Stimulated activated CD4-positive, alpha-beta T cell treated with anti-CD3 and anti-CD28 coated beads, Interleukin-15, amount 100 ng/mL, for 1 hour (primary cell): ENCODE results near the gene BCKDHB.
"Not testable (repeated sequence)": the region's sequence is repeated elsewhere in the genome, so short reads cannot be mapped to it uniquely, and the experiment has no call there.

Source experiments
- DNase-seq, 2 donors: peaks; one replicate each; pipeline ENCODE4 v3.0.0-alpha.2; 2020; ENCODE audit warnings: low read depth in 1 of 2, low spot score in 1 of 2

BCKDHB gene

DNA sequence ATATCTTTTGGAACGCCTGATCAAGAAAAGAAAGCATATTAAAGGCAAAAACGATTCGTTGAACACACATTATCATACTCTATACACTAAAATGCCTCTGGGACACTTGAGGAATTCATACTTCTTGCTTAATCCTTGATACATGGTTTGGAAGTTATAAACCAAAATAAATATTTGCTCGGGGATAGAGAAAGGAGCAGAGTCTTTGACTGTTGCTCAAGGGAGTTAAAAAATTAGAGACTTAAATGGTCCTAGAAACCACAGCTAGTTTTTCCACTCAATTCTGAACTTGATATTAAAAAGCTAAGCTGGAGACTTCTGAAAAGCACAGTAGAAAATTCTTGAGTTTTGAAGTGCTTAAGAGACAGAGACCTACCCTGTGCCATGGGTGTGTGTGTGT lies 98.9 kb downstream of the BCKDHB start:
- DNase-seq, result no peak

DNA sequence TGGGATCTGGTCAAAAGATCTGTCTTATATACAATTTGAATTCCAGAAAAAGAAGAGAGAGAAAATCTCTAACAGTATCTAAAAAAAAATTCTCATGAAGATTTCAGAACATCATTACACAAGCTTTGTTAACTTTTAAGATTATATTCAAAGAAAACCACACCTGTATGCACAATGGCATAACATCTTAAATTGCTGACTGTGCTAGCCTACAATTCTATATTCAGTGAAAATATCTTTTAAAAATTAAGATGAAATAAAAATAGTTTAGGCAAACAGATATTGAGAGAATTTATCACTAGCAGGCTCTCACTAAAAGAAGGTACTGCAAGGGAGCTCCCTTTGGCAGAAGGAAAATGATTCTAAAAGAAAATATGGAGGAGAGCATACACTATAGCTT lies 100.3 kb downstream of the BCKDHB start:
- no peak for DNase-seq

DNA sequence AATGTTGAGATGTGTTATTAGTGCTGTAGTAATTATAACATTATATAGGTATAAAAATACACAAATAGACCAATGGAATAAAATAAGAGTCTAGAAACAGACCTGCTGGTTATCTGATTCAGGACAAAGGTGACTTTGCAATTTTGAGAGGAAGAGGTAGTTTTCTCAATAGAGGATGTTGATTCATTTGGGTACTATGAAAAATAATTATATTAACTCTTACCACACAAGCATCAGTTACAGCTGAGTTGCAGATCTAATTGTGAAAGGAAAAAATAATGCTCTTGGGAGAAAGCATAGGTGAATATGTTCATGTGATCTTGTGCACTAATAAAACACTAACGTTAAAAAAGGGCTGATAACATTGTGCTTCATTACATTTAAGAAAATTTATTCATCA lies 103.0 kb downstream of the BCKDHB start:
- DNase-seq, result no peak

DNA sequence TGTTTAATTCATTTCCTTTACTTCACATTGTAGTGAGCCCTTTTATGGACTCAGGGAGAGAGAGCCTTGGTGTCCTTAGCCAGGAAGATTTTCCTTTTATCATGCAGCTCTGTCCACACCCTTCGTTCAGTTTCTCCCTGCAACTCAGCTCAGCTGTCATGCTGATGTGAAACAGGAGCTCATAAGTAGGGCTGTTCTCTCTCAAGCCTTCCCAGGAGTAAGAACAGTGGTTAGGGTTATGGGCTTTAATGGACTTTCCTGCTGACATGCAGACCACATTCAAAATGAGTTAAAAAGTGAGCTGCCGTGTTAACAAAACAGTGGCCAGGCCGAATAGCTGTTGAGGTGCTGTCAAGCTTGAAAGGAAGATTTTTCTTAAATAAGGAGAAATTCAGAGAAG lies 104.1 kb downstream of the BCKDHB start:
- DNase-seq, result no peak

DNA sequence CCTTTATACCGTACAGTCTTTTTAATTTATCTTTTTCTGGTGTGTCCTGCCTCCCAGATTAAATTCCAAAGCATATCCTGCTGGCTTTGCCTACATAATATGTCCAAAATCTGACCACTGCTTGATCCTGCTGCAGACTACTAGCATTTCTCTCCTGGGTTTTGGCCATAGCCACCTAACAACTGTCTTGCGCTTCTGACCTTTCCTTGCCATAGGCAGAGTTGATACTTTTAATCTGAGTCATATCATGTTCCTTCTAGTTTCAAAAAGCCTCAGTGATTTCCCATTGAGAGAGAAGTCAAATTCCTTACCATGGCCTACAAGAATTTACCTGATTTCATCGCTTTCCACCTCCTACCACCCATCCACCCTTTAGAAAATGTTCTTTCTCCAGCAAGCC lies 104.8 kb downstream of the BCKDHB start:
- no peak for DNase-seq

DNA sequence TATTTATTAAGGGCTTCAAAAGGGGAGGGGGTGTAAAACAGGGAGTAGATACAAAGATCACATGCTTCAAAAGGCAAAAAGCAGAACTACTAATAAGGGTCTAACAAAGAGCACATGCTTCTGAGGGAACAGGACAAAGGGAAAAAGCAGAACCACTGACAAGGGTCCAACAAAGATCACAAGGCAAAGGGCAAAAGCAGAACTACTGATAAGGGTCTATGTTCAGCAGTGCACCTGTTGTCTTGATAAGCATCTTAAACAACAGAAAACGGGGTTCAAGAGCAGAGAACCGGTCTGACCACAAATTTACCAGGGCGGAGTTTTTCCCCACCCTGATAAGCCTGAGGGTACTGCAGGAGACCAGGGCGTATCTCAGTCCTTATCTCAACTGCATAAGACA lies 105.4 kb downstream of the BCKDHB start:
- not testable (repeated sequence) for DNase-seq

DNA sequence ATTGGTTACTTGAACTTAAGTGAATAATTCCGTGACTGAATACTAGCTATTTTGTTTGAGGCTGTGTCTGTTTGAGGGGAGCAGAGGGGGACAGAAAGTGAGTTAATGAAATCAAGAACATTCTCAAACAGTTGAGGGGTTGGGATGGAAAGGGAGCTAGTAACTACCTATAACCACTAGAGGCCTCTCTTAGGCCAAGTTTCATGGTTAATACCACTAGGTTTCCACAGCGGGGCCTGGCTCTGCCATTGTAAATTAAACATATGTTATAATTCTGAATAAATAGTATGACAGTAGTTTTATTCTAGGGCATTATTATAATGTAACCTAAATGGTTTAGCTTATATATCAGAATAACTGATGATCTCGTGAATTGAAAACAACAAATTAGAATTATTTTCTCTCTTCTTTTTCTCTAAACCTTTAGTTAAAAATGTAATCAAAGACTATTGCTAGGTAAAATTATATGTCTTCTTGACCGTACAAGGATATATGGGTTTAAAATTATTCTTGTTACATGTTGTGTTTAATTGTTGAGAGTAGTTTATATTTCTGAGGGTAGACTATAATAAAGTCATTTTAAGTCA lies 108.1 kb downstream of the BCKDHB start:
- DNase-seq, result no peak

DNA sequence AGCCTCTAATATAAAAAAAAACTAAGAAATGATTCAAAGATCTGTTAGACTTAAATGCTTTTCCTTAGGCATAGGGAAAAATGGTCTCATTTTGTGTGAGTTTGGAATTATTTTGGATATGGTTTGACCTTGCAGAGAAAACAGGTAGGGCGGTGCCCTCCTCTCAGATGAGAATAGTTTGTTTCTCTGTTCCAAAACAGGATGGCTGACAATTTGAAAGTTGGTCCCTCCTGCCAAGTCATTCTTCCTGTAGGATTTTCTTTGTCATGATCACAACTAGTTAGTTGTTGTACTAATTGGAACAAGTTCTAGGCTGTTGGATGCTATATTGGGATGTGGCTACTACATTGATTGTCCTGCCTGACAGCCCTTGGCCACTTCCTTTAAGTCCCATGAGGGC lies 108.6 kb downstream of the BCKDHB start:
- no peak for DNase-seq

DNA sequence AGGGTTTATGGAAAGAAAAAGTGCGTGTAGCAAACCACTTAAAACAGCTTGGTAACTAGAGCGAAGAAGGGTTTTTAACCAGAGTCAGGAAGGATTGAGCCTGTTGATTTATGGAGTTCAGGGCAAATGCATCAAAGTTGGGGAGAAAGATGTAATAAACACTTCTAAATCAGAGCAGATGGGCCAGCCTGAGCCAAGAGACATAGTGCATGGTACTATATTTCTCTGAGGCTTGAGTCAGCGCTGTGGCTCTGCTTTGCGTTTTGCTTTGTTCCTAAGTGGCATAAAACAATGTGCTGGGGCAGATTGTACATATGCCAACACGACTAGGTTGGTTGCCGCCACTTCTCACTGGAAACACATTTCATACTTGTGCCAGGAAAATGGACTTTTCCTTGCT lies 111.3 kb downstream of the BCKDHB start:
- DNase-seq, result no peak

DNA sequence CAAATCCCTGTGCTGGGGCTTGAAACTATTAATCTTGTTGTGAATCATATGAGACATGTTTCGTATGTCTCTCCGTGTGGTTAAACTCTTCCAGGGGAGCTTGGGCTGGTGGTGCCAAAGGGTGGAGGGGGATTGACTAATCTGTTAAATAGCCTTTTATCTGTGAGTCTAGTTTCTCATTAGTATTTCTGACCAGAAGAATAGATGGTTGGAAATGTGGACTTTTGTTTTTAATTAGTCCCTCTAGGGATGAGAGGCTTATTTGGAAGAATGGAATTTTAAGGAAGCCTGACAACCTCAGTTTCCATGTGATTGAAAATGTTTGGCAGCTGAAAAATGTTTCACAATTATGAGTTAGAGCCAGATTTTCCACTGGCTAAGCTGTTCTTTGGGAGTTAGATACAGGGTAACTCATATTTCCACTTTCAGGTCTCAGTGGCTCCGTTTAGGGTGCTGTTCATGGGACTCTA lies 117.3 kb downstream of the BCKDHB start:
- no peak for DNase-seq

DNA sequence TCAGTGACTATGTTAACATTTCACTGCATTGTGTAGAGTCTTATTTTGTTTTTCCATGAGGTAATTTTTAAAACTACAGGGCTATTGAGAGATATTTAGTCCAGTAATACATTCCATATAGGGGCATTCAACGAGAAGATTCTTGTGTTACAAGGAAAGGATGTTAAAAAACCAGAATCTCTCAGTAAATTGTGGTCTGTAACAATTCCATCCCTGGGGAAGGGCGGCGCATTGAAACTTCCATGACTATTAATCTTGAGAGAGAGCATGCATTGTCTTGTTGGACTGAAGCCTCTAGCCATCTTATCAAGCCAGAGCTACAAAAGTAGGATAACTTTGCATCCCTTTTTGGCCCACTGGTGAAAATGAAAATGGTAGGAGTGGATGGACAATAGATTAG lies 119.7 kb downstream of the BCKDHB start:
- DNase-seq, result no peak

DNA sequence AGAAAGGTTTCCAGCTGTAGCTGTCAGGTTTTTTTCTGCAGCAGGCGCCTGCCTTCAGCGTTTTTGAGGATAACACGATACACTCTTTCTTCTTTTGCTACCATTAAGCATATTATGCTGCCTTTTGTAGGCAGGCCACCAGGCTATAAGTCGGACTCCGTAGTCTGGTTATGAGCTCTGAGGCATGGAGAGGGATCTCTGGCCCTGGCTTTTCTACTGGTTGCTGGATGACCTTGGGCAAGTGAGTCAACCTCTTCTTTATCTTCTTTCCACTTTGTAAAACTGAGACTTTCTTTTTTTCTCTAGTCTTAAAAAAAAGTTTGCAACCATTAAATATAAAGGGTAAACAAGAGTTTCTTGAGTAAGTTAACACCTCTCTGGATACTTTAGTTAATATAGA lies 120.2 kb downstream of the BCKDHB start:
- DNase-seq, result no peak

DNA sequence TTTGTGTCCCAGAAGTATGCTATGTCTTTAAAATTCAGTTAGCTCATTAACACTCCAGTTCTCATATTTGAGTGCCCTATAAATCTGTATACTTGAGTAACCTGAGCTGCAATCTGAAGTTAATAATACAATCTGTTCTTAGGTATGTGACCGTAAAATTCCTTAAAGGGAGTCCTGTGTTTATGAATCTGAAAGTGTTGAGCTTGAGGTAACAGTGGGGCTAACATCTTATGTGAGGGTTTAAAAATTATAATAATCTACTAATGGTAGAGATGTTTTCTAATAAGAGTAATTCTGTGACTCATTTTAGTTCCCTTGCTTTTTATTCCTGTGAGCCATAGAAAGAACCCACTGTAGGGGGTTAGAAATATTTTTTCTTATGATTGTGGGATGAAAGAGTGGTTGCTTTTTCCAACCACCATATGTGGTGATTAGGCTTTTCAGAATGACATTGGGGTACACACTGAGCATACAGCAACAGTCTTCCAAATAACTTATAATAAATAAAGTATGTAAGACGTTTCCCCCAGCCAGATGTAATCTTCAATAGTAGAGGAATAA lies 121.2 kb downstream of the BCKDHB start:
- no peak for DNase-seq

DNA sequence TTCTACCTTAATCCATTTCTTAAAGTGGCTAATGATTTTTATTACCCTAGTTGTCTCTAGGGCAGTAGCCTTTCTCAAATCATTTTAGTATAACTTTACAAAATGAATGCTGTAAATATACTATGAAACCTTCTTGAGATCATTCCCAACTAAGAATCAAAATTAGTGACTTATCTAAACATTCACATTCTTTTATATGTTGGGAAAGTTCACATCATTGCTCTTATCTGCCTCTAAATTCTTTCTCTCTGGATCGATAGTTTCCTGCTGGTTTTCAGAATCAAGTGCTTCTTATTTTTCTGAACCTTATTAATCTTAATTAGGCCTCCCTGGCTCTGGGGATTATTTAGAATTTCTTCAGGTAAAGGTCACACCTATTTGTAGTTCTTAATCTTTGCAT lies 126.8 kb downstream of the BCKDHB start:
- no peak for DNase-seq

DNA sequence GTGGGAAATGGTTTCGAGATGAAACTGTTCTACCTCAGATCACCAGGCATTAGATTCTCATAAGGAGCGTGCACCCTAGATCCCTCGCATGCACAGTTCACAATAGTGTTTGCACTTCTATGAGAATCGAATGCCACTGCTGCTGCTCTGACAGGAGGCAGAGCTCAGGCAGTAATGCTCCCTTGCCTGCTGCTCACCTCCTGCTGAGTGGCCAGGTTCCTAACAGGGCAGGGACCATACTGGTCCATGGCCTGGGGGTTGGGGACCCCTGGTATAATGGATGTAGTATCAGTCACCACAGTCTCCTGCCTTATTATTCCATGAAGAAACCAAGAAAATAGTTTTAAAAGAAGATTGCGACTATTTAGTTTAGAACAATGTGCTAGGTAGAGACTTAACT lies 127.5 kb downstream of the BCKDHB start:
- no peak for DNase-seq

DNA sequence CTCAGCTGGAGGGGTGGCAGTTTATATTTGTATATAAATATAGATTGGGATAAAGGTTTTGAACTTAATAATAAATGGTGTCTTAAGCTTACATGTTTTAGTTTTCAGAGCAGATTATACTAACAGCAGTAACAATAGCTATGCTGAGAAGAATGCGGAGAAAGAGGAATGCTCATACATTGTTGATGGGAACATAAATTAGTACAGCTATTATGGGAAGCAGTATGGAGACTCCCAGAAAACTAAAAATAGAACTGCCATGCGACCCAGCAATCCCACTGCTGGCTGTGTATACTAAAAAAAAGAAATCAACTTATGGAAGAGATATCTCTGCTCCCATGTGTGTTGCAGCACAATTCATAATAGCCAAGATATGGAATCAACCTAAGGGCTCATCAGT lies 127.9 kb downstream of the BCKDHB start:
- no peak for DNase-seq

DNA sequence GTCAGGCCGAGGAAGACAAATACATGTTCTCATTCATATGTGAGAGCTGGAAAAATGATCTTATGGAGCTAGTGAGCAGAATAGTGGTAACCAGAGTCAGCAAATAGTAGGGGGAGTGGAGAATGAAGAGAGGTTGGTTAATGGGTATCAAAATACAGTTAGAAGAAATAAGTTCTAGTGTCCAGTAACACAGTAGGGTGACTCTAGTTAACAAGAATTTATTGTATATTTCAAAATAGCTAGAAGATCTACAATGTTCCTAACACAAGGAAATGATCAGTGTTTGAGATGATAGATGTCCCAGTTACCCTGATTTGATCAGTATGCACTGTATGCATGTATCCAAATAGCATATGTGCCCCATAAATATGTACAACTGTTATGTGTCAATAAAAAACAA lies 128.4 kb downstream of the BCKDHB start:
- no peak for DNase-seq

DNA sequence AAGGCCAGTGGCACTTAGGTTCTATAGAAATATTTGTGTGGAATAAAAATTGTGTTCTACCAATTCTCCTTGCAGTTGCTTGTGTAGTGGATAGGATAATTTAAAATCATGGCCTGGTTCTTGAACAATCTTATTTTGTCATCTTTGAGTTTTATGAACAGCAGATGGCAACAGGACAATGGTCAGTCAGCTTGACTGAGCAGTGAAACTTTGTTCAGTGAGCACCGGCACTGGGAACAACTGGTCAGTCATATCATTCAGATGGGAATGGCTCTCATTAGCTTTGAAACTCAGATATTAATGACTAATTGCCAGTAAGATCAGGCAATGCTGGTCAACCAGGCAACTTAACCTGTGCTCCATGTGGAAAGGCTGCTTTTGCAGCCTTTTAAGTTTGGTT lies 129.2 kb downstream of the BCKDHB start:
- no peak for DNase-seq

DNA sequence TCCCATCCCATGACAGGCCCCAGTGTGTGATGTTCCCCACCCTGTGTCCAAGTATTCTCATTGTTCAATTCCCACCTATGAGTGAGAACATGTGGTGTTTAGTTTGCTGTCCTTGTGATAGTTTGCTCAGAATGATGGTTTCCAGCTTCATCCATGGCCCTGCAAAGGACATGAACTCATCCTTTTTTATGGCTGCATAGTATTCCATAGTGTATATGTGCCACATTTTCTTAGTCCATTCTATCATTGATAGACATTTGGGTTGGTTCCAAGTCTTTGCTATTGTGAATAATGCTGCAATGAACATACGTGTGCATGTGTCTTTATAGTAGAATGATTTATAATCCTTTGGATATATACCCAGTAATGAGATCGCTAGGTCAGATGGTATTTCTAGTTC lies 132.3 kb downstream of the BCKDHB start:
- not testable (repeated sequence) for DNase-seq

DNA sequence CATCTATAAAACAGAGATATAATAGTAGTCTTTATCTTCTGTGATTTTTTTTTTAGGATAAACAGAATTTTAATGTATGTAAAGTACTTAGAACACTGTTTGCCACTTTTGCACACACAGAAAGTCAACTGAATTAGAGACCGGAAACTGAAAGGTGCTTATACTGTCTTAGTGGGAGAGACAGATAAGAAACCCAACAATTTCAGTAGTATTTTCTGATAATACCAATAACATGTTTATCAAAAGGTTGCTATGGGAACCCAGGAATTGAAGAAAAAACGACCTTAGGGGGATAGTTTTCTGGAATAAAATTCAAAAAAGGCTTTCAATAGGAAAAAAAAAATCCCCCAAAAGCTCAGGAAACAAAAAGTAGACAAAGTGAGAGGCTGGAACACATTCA lies 138.6 kb downstream of the BCKDHB start:
- DNase-seq, result no peak

DNA sequence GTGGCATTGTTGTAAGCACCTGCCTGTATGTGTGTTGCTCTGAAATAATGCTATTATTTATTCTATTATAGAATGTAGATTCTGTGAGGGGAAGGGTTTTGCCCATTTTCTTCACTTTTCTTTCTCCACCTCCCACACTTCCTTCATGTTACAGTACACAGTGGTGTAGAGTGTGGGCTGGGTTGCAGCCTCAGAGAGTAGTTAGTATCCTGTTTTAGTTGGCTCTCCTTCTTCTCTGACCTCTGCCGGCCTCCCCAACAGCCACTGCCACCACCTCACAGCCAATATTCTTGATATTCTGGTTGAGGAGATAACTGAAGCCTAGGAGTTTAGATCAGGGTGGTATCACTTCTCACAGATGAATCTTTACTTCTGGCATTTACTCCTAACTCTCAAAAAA lies 143.4 kb downstream of the BCKDHB start:
- DNase-seq, result no peak

DNA sequence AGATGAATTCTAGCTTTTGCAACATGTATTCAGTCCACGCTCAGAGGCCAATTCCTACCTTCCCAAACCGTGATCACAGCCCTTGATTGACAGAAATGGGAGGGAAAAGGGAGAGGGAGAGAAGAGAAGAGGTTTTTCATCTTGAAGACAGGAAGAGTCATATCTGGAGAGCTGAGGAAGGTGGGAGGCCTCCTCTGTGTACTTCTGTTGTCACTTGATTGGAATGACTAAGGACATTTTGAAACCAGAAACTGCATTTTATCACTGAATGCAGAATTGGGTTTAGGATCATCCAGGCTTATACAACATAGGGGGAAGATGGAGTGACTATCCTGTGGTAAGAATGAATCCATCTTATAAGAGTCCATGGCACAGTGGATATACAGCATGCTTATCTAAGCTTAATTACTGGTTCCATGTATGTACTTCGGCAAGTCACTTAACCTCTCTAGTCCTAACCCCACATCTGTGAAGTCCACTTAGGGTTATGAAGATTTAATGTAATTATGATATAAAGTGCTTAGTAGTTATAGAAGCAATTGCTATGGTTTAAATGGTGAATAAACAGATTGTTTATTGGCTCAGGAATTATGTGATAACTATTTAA lies 144.0 kb downstream of the BCKDHB start:
- no peak for DNase-seq

DNA sequence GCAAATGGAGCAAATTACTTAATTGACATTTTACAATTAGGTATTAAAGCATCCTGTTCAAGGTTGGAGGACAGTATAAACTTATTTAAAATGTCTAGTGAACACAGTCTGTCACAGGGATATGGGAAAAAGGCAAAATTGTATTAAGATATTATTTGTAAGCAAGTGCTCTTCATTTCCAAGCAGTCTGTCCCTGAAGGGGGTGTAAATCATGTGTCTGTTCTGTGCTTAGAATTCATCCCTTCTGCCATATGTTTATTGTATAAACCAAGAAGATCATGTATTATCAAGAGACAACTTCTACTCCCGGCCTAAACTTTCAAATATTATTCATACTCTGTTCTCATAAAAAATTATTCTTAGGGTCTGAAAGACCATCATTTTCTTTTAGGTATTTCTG lies 144.8 kb downstream of the BCKDHB start:
- DNase-seq, result no peak
